Peyer's patch (tissue), 4 donors: ENCODE results near the gene CABCOCO1.

ENCODE experiments used
- POLR2A ChIP-seq, 2 donors: fragments of 450-650 bp; IDR thresholded peaks; one replicate each; pipeline ENCODE4 v1.5.1; 2017; ENCODE audit warnings: antibody characterized with exemption in 2 of 2, mild to moderate bottlenecking in 2 of 2, moderate library complexity in 2 of 2
- TF ChIP-seq, protein P1 (sequence below), 6 experiments: fragments of 450-650 bp in 4 of 6; fragments of 200-600 bp in 2 of 6; sonication (generic) in 1 of 6; IDR thresholded peaks; one replicate each; pipeline ENCODE4 v1.5.1; 2017 to 2019; ENCODE audit warnings: antibody characterized with exemption in 6 of 6, mild to moderate bottlenecking in 3 of 6, moderate library complexity in 1 of 6

GRCh38 chr10:61732629-61733278 is 70.0 kb downstream of the CABCOCO1 start:
- TF ChIP-seq, protein P1, sequence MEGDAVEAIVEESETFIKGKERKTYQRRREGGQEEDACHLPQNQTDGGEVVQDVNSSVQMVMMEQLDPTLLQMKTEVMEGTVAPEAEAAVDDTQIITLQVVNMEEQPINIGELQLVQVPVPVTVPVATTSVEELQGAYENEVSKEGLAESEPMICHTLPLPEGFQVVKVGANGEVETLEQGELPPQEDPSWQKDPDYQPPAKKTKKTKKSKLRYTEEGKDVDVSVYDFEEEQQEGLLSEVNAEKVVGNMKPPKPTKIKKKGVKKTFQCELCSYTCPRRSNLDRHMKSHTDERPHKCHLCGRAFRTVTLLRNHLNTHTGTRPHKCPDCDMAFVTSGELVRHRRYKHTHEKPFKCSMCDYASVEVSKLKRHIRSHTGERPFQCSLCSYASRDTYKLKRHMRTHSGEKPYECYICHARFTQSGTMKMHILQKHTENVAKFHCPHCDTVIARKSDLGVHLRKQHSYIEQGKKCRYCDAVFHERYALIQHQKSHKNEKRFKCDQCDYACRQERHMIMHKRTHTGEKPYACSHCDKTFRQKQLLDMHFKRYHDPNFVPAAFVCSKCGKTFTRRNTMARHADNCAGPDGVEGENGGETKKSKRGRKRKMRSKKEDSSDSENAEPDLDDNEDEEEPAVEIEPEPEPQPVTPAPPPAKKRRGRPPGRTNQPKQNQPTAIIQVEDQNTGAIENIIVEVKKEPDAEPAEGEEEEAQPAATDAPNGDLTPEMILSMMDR (IDR thresholded peaks at IDR 0.05), result no peak
- no peak for TF ChIP-seq POLR2A (IDR thresholded peaks at IDR 0.05)
